ENCODE measurements around the gene GIN1.

GIN1 gene

DNA sequence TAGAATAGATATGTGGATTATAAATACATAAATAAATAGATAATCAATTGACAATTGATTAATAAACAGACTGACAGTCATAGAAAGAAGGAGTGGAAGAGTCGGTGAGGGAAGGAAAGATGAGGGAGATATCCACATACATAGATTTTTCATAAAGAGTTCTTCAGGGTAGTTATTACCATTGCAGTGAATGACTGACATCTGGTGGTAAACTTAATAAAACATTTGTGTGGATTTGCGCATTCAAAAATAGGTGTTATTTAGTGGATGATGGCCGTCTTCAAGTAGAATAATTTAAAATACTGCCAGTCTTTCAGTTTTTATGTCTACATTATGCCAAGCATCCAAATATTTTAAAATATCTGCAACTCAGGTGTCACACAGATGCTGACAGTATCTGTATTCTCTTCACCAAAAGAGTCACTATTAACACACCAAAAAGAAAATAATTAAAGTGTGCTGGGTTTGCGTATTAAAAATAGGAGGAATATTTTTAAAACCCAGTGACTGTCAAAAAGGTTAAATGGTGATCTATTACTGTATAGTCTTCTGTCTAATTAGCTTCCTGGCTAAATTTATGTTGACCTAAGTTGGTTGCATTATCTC is 78.8 kb downstream of the GIN1 start:
- no peak overlapping the region for H3K4me3 ChIP-seq (ENCODE audit: low read depth, low read length)
- TF ChIP-seq, protein P1, sequence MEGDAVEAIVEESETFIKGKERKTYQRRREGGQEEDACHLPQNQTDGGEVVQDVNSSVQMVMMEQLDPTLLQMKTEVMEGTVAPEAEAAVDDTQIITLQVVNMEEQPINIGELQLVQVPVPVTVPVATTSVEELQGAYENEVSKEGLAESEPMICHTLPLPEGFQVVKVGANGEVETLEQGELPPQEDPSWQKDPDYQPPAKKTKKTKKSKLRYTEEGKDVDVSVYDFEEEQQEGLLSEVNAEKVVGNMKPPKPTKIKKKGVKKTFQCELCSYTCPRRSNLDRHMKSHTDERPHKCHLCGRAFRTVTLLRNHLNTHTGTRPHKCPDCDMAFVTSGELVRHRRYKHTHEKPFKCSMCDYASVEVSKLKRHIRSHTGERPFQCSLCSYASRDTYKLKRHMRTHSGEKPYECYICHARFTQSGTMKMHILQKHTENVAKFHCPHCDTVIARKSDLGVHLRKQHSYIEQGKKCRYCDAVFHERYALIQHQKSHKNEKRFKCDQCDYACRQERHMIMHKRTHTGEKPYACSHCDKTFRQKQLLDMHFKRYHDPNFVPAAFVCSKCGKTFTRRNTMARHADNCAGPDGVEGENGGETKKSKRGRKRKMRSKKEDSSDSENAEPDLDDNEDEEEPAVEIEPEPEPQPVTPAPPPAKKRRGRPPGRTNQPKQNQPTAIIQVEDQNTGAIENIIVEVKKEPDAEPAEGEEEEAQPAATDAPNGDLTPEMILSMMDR (IDR thresholded peaks at IDR 0.05; ENCODE audit: control insufficient read depth, extremely low read depth, insufficient read depth): peak; percentile 51
- peak; percentile 39 for DNase-seq (ENCODE audit: low read depth)

DNA sequence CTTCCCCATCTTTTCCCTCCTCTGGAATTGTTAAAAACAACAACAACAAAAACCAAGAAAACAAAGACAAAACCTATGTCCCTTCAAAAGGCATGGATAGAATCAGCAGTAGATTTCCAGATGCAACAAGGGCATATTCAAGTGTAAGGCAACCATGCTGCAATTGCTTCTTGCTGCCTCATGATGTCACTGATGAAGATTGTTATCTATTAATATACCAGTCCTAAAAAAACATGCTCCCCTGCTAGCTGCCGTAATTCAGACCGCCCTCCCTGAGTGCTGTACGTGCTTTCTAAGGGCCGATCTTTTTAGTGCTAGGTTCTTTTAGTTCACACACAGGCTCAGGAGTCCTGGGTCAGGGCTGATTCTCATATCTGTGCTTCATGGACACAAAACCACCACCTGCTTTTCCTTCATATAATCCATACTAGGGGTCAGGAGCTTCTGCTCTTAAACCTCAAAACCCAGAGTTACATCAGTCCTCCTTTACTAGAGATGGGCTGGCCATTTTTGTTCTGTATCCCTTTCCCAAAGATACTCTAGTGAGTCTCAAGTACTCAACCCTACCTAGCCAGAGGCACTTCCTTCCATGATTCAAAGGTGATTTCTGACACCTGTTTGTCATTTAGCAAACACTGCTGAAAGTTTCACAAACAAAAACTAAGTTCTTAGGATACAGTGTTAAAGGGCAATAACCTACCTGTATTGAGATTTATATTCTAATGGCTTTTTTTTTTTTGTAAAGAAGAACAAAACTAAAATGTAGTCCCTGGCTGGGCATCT is 82.1 kb downstream of the GIN1 start:
- no peak overlapping the region for H3K4me3 ChIP-seq (ENCODE audit: low read depth, low read length)
- DNase-seq (ENCODE audit: low read depth): no peak
- TF ChIP-seq, protein P1 (IDR thresholded peaks at IDR 0.05; ENCODE audit: control insufficient read depth, extremely low read depth, insufficient read depth): no peak

DNA sequence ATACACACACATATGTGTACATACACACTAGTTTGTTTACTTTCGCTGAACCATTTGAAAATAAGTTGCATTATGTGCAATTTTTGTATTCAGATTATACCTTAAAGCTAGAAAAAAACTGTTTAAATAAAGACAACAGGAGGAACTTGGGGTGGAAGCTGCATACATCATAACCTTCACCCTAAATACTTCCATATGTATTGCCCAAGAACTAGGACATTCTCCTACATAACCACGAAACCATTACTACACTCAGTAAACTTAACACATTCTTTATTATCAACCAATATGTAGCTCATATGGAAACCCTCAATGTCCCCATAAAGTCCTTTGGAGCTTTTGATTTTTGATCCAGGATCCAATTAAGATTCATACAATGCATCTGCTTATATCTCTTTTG is 83.3 kb downstream of the GIN1 start:
- H3K4me3 ChIP-seq (ENCODE audit: low read depth, low read length): no peak overlapping the region
- TF ChIP-seq, protein P1 (IDR thresholded peaks at IDR 0.05; ENCODE audit: control insufficient read depth, extremely low read depth, insufficient read depth): no peak
- no peak for DNase-seq (ENCODE audit: low read depth)

Measured in LNCaP clone FGC (cell line).